GM18951 (cell line): ENCODE data around the gene GALNT2.

Experiments
- POLR2A ChIP-seq: IDR thresholded peaks from 4 replicates; pipeline ENCODE4 v1.6.1; 2011; ENCODE audit warnings: mild to moderate bottlenecking; ENCODE audit not compliant: insufficient read length, insufficient read depth; ENCODE audit errors: extremely low read depth
- in situ Hi-C: fragments of 300-500 bp; cut with MboI; formaldehyde crosslinking; loops from one replicate; pipeline ENCODE4 v1.12.0; 2022; ENCODE audit warnings: low sequenced_read_pairs, mixed read lengths, inconsistent platforms; ENCODE audit not compliant: unreplicated experiment

GALNT2 gene

GRCh38 chr1:230057681-230058565 is 9.1 kb upstream of the GALNT2 start:
- no peak for TF ChIP-seq POLR2A

GRCh38 chr1:230058626-230059025 is 8.4 kb upstream of the GALNT2 start:
- in situ Hi-C loops: no loop called here
- no peak for TF ChIP-seq POLR2A

More at GRCh38 chr1:230057681-230058565, 9.1 kb upstream of the GALNT2 start:
- in situ Hi-C loops: no loop called here

- in situ Hi-C loops: no loop called here
- no peak for TF ChIP-seq POLR2A
Observed at GRCh38 chr1:230061801-230062200, 5.2 kb upstream of the GALNT2 start.

DNA sequence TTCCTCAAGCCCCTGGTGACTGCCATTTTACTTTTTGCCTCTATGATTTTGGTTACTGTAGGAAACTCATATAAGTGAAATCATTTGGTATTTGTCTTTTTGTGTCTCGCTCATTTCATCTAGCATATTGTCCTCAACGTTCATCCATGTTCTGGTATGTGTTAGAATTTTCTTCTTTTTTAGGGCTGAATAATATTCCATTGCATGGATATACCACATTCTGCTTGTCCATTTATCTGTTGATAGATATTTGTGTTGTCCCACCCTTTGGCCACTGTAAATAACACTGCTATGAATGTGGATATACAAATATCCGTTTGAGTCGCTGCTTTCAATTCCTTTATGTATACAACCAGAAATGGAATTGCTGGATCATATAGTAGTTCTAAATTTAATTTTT is 4.5 kb upstream of the GALNT2 start:
- in situ Hi-C loops: no loop called here
- no peak for TF ChIP-seq POLR2A

GRCh38 chr1:230064283-230064682 is 2.8 kb upstream of the GALNT2 start:
- TF ChIP-seq POLR2A: no peak
- in situ Hi-C loops: no loop called here

- in situ Hi-C loops: no loop called here
- no peak for TF ChIP-seq POLR2A
Observed at GRCh38 chr1:230065161-230065560, 1.9 kb upstream of the GALNT2 start.

DNA sequence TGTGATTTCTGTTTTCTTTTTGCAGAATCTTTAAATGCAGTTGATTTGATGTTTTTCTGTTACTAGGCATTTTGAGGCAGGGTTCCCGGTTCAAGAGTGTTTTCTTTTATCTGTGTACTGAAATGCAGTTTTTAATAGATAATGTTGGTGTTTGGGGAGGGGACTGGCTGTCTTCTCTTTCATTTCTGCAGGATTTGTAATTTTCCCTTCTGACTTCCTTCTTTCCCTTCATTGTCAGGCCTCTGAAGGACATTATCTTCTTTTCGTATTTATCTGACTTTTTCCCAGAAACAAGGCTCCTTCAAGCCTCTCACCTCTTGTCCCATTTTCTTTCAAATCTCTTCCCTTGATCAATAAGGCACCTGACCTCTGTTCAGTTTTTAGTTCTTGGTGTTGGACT is 1.5 kb upstream of the GALNT2 start:
- in situ Hi-C loops: no loop called here
- TF ChIP-seq POLR2A: no peak

DNA sequence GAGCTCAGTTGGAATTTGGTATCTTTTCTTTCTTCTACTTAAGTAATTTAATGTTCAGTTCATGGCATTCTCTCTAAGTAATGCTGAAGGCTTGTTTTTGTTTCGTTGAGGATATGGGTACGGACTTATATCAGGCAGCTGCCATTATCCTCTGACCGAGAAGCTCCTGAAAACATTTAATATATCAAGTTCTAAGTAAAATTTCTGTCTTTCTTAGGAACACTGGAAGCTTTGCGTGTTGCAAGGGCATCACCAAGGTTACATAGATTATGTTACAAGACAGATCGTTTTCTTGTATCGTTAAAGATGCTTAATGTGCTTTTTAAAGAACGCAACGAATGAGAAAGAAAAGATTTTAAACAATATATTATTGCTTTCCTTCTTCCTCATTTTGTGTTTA is 1.0 kb upstream of the GALNT2 start:
- in situ Hi-C loops: no loop called here
- TF ChIP-seq POLR2A: no peak

- TF ChIP-seq POLR2A: no peak
- in situ Hi-C loops: no loop called here
Observed at GRCh38 chr1:230067419-230067870, 407 bp downstream of the GALNT2 start.

DNA sequence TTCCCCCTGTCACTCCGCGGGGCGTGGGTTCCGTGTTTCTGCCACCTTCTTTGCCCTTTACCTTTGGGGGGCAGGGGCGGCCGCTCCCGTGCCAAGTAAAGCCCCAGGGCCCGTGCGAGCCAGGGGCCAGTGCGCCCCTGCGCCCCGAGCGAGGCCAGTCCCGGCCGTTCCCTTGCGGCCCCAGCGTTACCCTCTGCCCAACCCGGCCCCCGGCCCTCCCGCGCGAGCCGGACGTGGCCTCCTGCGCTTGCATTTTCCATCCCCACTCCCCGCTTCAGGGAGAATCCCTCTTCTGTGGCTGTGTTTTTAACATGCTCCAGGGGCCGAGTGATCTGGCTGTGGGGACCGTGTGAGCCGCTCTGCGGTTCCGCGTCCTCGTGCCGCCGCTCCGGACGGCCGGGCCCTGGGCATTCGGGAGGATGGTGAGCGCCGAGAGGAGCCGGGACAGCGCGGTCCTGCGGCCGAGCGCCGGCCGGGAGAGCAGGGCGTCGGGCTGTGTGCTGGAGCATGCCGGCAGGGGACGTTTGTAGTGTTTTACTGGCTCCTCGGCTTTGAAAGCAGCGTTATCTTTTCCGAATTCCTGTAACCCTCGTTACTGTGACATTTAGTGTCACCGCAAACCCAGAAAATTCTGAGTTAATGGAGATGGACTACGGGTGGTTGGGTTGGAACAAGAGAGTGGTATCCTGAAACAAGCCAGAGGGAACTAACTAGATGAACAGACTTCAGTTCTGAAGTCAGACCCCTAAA is 1.0 kb downstream of the GALNT2 start:
- in situ Hi-C loops: no loop called here
- no peak for TF ChIP-seq POLR2A

DNA sequence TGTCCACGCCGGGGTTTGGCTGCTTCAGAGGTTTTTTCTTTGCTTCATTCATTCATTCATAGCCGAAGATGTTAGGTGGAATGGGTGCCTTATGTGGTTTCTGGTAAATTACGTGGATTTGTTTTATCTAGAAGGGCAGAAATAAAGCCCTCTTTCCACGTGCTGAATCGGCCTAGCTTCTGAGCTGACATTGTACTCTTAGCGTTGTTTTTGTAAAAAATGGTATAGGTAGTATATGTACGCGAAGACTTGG is 1.5 kb downstream of the GALNT2 start:
- in situ Hi-C loops: no loop called here

DNA sequence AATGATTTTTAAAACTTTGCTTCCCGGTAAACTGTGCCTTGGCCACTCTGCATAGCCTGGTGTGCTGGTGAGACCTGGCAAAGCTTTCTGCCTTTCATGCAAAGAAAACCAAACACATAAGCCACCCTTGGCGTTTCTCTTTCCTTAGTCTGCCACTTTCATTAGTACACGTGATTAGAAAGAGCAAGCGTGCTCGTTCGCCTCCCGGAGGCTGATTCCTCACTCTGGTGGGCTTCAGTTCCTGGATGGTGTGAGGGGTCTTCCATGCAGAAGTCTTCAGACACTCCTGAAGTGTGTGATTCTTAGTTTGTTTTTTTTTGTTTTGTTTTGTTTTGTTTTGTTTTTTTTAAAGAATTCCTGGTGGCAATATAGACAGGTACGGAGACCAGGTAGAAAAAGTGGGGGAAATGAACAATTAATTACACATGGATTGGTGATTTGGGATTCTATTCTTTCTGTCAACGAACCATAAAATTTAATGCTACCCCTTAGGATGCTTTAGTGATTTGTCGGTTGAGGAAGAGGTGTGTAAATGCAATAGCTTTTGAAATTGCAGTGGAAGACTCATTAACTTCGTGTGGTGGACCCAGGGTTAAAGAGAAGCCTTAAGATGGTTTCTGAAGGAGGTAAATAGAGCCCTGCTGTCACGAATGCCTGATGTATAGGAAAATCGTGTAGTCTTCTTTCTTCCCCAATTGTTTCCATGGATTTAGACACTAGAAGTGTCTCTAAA is 2.1 kb downstream of the GALNT2 start:
- in situ Hi-C loops: no loop called here
- TF ChIP-seq POLR2A: no peak

More for the DNA sequence above, 1.5 kb downstream of the GALNT2 start:
- TF ChIP-seq POLR2A: no peak

DNA sequence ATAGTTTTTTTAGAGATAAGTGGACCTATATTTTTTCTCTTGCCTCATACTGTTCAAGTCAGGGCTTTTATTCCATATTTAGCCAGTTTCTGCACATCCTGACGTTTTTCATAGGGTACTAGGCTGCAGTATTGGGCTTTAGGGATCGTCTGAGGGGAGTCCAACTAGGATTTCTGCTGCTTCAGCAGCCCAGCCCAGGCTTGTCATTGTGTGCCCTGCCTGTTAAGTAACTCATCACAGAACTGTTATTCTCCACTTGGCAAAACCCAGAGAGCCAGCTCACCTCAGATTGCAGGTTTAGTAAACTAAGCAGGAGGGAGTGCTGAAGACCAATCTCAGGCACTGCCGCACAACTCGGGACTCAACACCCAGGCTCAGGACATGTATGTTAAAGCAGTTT is 2.8 kb downstream of the GALNT2 start:
- in situ Hi-C loops: no loop called here
- no peak for TF ChIP-seq POLR2A
